Kidney epithelial cell (primary cell): ENCODE measurements around the gene BRS3. TPM values are rescaled to one million over a fixed set of nuclear protein-coding genes. Genes with fewer than 3 reads are reported as not detected.

Experiments used
- DNase-seq: peaks from one replicate; pipeline ENCODE4 v3.0.0-alpha.2; 2010; ENCODE audit warnings: low read depth
- H3K27me3 ChIP-seq: 2 replicates; pipeline ENCODE4 v1.6.0; 2011; ENCODE audit warnings: low read length; ENCODE audit not compliant: control insufficient read depth, insufficient read depth
- H3K36me3 ChIP-seq: 2 replicates; pipeline ENCODE4 v1.5.1; 2011; ENCODE audit warnings: low read length; ENCODE audit not compliant: control insufficient read depth, insufficient read depth
- H3K4me3 ChIP-seq: 2 replicates; pipeline ENCODE4 v1.5.1; 2011; ENCODE audit warnings: low read depth, mild to moderate bottlenecking, control low read depth, low read length
- total RNA-seq: library from RNA; depleted of rRNA; stranded (reverse); fragments of >200 nt; gene quantifications from 2 replicates; pipeline ENCODE4 v1.2.3, GENCODE V29; 2015
- TF ChIP-seq, protein P1 (sequence below): IDR thresholded peaks from 2 replicates; pipeline ENCODE4 v1.5.1; 2011; ENCODE audit warnings: mild to moderate bottlenecking, moderate library complexity, low read length, control low read depth, inconsistent platforms; ENCODE audit not compliant: insufficient read depth, poor library complexity, severe bottlenecking

BRS3 gene
- total RNA-seq, 1 donor from 2014 or later = not detected

DNA sequence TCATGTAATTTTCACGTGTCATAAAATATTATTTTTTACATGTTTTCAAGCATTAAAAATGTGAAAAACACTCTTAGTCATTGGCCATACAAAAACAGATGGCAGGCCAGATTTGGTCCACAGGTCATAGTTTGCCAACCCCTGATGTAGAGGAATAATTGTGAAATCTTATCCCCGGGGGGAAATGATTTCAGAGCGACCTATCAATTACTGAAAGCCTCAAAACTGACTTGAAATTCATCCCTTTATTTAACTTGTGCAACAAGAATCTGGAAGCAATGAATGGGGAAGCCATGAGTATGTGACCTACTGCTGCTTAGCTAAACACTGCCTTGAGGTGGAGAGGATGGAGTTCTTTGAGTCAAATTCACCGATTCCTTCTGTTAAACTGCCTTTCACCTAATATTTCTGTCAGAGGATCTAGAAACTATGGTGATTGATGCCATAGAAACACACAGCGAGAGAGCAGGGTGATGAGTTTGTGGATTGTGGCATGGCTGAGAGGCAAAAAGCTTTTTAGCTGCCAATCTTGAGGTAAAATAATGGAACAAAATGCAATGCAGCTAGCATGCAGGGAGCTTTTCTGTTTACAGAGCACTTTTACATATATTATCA, 30.3 kb upstream of the BRS3 start:
- DNase-seq = no peak
- TF ChIP-seq, protein P1, sequence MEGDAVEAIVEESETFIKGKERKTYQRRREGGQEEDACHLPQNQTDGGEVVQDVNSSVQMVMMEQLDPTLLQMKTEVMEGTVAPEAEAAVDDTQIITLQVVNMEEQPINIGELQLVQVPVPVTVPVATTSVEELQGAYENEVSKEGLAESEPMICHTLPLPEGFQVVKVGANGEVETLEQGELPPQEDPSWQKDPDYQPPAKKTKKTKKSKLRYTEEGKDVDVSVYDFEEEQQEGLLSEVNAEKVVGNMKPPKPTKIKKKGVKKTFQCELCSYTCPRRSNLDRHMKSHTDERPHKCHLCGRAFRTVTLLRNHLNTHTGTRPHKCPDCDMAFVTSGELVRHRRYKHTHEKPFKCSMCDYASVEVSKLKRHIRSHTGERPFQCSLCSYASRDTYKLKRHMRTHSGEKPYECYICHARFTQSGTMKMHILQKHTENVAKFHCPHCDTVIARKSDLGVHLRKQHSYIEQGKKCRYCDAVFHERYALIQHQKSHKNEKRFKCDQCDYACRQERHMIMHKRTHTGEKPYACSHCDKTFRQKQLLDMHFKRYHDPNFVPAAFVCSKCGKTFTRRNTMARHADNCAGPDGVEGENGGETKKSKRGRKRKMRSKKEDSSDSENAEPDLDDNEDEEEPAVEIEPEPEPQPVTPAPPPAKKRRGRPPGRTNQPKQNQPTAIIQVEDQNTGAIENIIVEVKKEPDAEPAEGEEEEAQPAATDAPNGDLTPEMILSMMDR = no peak
- no peak overlapping the region for H3K4me3 ChIP-seq
- no peaks in the 10 kb centered on the region for H3K36me3 ChIP-seq
- H3K27me3 ChIP-seq = no peaks in the 10 kb centered on the region

DNA sequence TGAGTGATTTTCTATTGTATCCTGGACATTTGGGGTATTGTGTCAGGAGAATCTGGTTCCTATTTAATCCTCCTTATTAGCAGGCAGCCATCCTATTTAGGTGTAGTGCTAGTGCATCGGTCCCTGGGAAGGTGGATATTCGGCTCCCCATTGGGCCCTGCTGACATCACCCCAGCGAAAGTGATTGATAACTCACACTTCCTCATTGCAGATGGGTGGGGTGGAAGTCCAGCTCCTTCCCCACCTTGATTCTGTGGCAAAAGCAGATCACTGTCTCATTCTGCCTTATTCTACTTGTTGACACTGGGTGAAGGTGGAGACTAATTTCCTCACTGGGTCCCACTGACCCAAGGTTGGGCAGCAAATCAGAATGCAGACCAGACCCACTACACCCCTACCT, 23.2 kb upstream of the BRS3 start:
- no peak for DNase-seq
- TF ChIP-seq, protein P1 = no peak
- Histone ChIP-seq H3K4me3 (no peak overlapping the region), H3K27me3 (no peaks in the 10 kb centered on the region), H3K36me3 (no peaks in the 10 kb centered on the region)

DNA sequence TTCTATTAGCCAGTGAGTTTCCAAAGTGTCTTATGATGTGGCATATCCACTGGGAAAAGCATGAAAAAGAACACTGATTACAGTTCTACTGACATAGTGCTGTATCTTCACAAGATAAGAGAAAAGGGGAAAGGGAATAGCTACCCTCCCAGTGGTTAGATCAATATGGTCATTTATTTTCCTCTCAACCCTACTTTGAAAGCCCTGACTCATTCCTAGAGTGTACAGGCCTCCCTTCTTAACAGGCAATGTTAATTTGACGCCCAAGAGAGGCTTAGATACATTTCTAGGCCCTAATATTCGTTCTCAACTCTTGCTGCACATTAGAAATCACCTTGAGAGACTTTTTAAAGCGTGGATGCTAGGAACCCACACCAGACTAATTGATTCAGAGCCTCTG, 20.4 kb upstream of the BRS3 start:
- TF ChIP-seq, protein P1 = no peak
- Histone ChIP-seq H3K36me3 (no peaks in the 10 kb centered on the region), H3K4me3 (no peak overlapping the region), H3K27me3 (no peaks in the 10 kb centered on the region)
- no peak for DNase-seq

DNA sequence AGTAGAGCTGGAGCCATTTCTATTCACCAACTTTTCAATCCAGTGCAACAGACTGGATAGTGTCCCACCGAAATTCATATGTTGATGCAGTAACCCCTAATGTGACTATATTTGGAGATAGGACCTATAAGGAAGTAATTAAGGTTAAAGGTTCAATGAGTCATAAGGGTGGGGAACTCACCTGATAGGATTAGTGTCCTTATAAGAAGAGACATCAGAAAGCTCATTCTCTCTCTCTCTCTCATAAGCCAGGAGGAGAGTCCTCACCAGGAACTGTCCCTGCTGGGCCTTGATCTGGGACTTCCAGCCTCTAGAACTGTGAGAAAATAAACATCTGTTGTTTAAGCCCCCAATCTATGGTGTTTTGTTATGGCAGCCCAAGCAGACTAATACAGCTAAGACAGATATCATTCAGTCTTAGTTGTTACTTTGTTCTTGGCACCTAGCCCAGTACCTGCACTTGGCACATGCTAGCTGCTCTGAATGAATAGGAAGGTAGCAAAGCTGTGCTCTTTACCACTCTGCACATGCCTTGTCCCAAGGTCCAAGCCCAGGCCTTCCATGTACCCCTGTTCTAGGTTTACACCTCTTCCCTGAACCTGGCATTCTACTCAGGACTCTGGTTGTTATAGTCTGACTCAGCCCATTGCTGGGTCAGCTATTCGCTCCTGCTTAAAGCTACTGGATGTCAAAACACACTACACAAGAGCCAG, 19.2 kb upstream of the BRS3 start:
- no peak overlapping the region for H3K4me3 ChIP-seq
- DNase-seq = no peak
- TF ChIP-seq, protein P1 = no peak
- H3K36me3 ChIP-seq = no peaks in the 10 kb centered on the region
- H3K27me3 ChIP-seq = no peaks in the 10 kb centered on the region

DNA sequence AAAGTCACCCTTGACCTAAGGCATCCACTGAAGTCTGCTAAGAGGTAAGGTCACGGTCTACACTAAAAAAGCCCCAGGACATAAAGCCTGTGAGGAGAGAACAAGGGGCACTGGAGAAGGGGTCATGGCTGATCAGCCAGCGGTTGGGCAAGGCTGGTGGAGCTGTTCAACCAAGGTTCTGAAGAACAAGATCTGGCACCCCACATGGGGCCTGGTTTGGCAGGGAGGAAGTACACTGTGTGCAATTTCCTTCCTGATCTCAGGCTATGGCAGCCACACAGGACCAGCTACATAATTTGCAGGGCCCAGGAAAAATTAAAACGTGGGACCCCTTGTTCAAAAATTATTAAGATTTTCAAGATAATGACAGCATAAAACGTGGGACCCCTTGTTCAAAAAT, 14.1 kb upstream of the BRS3 start:
- H3K4me3 ChIP-seq = no peak overlapping the region
- H3K27me3 ChIP-seq = no peaks in the 10 kb centered on the region
- no peak for DNase-seq
- TF ChIP-seq, protein P1 = no peak
- H3K36me3 ChIP-seq = no peaks in the 10 kb centered on the region
